ENCODE data around the gene CHN2.

GRCh38 chr7:29290829-29291228 lies 96.3 kb downstream of the CHN2 start:
- TF ChIP-seq CTCF (IDR thresholded peaks at IDR 0.05) (no peak), EP300 (IDR thresholded peaks at IDR 0.05) (no peak), POLR2AphosphoS5 (IDR thresholded peaks at IDR 0.05) (no peak)

Measured in upper lobe of left lung (tissue), 4 donors.